Fibroblast of lung (primary cell): ENCODE measurements around the gene RPLP2. TPM values are rescaled to one million over a fixed set of nuclear protein-coding genes. Genes with fewer than 3 reads are reported as not detected.

Source experiments
- DNase-seq, 2 donors: peaks; one replicate each; pipeline versions ENCODE4 v3.0.0 to v3.0.0-alpha.2; 2010; ENCODE audit warnings: low read depth in 2 of 2
- H2AFZ ChIP-seq: 2 replicates; pipeline ENCODE4 v1.5.1; 2012; ENCODE audit warnings: low read length, control low read depth, inconsistent platforms
- H3K27ac ChIP-seq: 2 replicates; pipeline ENCODE4 v1.5.1; 2011; ENCODE audit warnings: low read length, control low read depth; ENCODE audit not compliant: insufficient read depth
- H3K27me3 ChIP-seq: 2 replicates; pipeline ENCODE4 v1.5.1; 2011; ENCODE audit warnings: mild to moderate bottlenecking, low read length; ENCODE audit not compliant: control insufficient read depth, insufficient read depth
- H3K36me3 ChIP-seq: 2 replicates; pipeline ENCODE4 v1.5.1; 2011; ENCODE audit warnings: low read length; ENCODE audit not compliant: control insufficient read depth, insufficient read depth
- H3K4me1 ChIP-seq: 2 replicates; pipeline ENCODE4 v1.5.1; 2011; ENCODE audit warnings: low read length; ENCODE audit not compliant: control insufficient read depth, insufficient read depth; ENCODE audit errors: extremely low read depth
- H3K4me2 ChIP-seq: 2 replicates; pipeline ENCODE4 v1.5.1; 2011; ENCODE audit warnings: low read length, control low read depth; ENCODE audit not compliant: insufficient read depth; ENCODE audit errors: extremely low read depth
- H3K4me3 ChIP-seq, 4 experiments: fragments of 200-600 bp in 1 of 4; sonication (generic) in 1 of 4; replicated peaks in 1 of 4; 2 replicates each; pipeline ENCODE4 v1.5.1; 2011 to 2016; ENCODE audit warnings: low read length in 4 of 4, low read depth in 3 of 4, mild to moderate bottlenecking in 3 of 4, control low read depth in 2 of 4, inconsistent platforms in 1 of 4, mixed read lengths in 1 of 4; ENCODE audit not compliant: insufficient read depth in 1 of 4; ENCODE audit errors: control extremely low read depth in 1 of 4
- H3K79me2 ChIP-seq: 2 replicates; pipeline ENCODE4 v1.5.1; 2012; ENCODE audit warnings: mild to moderate bottlenecking, low read length, inconsistent platforms; ENCODE audit not compliant: control insufficient read depth, insufficient read depth
- H3K9ac ChIP-seq: 2 replicates; pipeline ENCODE4 v1.5.1; 2011; ENCODE audit warnings: mild to moderate bottlenecking, low read length, control low read depth; ENCODE audit not compliant: insufficient read depth
- H3K9me3 ChIP-seq: 2 replicates; pipeline ENCODE4 v1.5.1; 2012; ENCODE audit warnings: low read depth, low read length; ENCODE audit not compliant: control insufficient read depth, insufficient read depth
- H4K20me1 ChIP-seq: 2 replicates; pipeline ENCODE4 v1.5.1; 2011; ENCODE audit warnings: low read length; ENCODE audit not compliant: control insufficient read depth, insufficient read depth; ENCODE audit errors: extremely low read depth
- CTCF ChIP-seq, 2 donors: IDR thresholded peaks in 1 of 2; conservative IDR thresholded peaks in 1 of 2; 1 replicate in 1 of 2; 2 replicates in 1 of 2; pipeline ENCODE4 v1.5.1; 2011 to 2012; ENCODE audit warnings: low read length in 2 of 2, control low read depth in 1 of 2, inconsistent platforms in 1 of 2, low read depth in 1 of 2, mild to moderate bottlenecking in 1 of 2
- EZH2 ChIP-seq: IDR thresholded peaks from 2 replicates; pipeline ENCODE4 v1.5.1; 2012; ENCODE audit warnings: low read length, control low read depth, mild to moderate bottlenecking; ENCODE audit errors: missing control alignments
- polyA plus RNA-seq, 2 donors: library from polyadenylated mRNA; depleted of rRNA in 1 of 2; stranded (reverse) in 1 of 2; unstranded in 1 of 2; fragments of >200 nt; gene quantifications; 2 replicates each; pipeline ENCODE4 v1.2.1, GENCODE V29; 2011 to 2012; ENCODE audit warnings: missing spikeins in 1 of 2
- total RNA-seq: library from RNA; depleted of rRNA; stranded (reverse); fragments of >200 nt; gene quantifications from 2 replicates; pipeline ENCODE4 v1.2.1, GENCODE V29; 2014

The RPLP2 gene
- total and polyA plus RNA-seq, 2 donors (not counting 1 experiment from before 2014, with no cell fraction given): 294 to 741 TPM

- H3K4me3 ChIP-seq: peak overlapping the region in 2 of 4 experiments; percentile 19 to 45
- H3K9ac ChIP-seq: peak overlapping the region; percentile 16
- H3K27ac ChIP-seq: no peak overlapping the region
- H3K27me3 ChIP-seq: no peaks in the 10 kb centered on the region
- H2AFZ ChIP-seq: no peak overlapping the region
- no peak for DNase-seq
- peak overlapping the region; percentile 68 for H3K4me2 ChIP-seq
- H3K4me1 ChIP-seq: peaks cover 20% of the 10 kb centered on the region
- H3K79me2 ChIP-seq: no peaks in the 10 kb centered on the region
- TF ChIP-seq EZH2: no peak
- H4K20me1 ChIP-seq: no peaks in the 10 kb centered on the region
- H3K36me3 ChIP-seq: peaks cover 13% of the 10 kb centered on the region
- H3K9me3 ChIP-seq: no peaks in the 10 kb centered on the region
Measured at GRCh38 chr11:826836-827145, 17.0 kb downstream of the RPLP2 start.

GRCh38 chr11:827146-827896 is 17.6 kb downstream of the RPLP2 start:
- Histone ChIP-seq H3K36me3 (peaks cover 10% of the 10 kb centered on the region), H3K9me3 (no peaks in the 10 kb centered on the region), H3K27ac (no peak overlapping the region), H3K4me1 (peaks cover 24% of the 10 kb centered on the region), H3K79me2 (no peaks in the 10 kb centered on the region), H2AFZ (no peak overlapping the region), H4K20me1 (no peaks in the 10 kb centered on the region), H3K9ac (no peak overlapping the region), H3K4me2 (peak overlapping the region; percentile 68), H3K4me3 (peak overlapping the region in 2 of 4 experiments; percentile 19 to 45), H3K27me3 (no peaks in the 10 kb centered on the region)
- no peak for DNase-seq
- TF ChIP-seq EZH2 (no peak), CTCF (conservative IDR thresholded peaks at IDR 0.05 in 1 of 2, IDR thresholded peaks at IDR 0.05 in 1 of 2; ENCODE audit: low read depth in 1 of 2, low read length in 2 of 2) (no peak)

GRCh38 chr11:827897-828192 is 18.1 kb downstream of the RPLP2 start, which contains the start of gene CRACR2B:
TSS of gene CRACR2B (plus strand) at chr11:827919. CDS start at chr11:828608, 689 bp downstream.
- H3K27me3 ChIP-seq: no peaks in the 10 kb centered on the region
- H3K9me3 ChIP-seq: no peaks in the 10 kb centered on the region
- H2AFZ ChIP-seq: no peak within 1 kb of the TSS
- TF ChIP-seq CTCF (conservative IDR thresholded peaks at IDR 0.05 in 1 of 2, IDR thresholded peaks at IDR 0.05 in 1 of 2; ENCODE audit: low read depth in 1 of 2, low read length in 2 of 2): no peak
- DNase-seq: no peak
- peak within 1 kb of the TSS; percentile 68 for H3K4me2 ChIP-seq
- peak within 1 kb of the TSS in 2 of 4 experiments; percentile 19 to 45 for H3K4me3 ChIP-seq
- peak within 1 kb of the TSS; percentile 16 for H3K9ac ChIP-seq
- H4K20me1 ChIP-seq: no peaks in the 10 kb centered on the region
- no peaks in the 10 kb centered on the region for H3K79me2 ChIP-seq
- H3K36me3 ChIP-seq: peaks cover 8% of the 10 kb centered on the region
- H3K4me1 ChIP-seq: peaks cover 27% of the 10 kb centered on the region
- H3K27ac ChIP-seq: no peak within 1 kb of the TSS
